ENCODE data around the gene PFDN2. TPM values are rescaled to one million over a fixed set of nuclear protein-coding genes. Genes with fewer than 3 reads are reported as not detected.
A peak's percentile ranks its signal among the peaks of the same experiment; 100 is the strongest.

PFDN2 gene
- total RNA-seq, 1 experiment from 2014 or later = 213 TPM

DNA sequence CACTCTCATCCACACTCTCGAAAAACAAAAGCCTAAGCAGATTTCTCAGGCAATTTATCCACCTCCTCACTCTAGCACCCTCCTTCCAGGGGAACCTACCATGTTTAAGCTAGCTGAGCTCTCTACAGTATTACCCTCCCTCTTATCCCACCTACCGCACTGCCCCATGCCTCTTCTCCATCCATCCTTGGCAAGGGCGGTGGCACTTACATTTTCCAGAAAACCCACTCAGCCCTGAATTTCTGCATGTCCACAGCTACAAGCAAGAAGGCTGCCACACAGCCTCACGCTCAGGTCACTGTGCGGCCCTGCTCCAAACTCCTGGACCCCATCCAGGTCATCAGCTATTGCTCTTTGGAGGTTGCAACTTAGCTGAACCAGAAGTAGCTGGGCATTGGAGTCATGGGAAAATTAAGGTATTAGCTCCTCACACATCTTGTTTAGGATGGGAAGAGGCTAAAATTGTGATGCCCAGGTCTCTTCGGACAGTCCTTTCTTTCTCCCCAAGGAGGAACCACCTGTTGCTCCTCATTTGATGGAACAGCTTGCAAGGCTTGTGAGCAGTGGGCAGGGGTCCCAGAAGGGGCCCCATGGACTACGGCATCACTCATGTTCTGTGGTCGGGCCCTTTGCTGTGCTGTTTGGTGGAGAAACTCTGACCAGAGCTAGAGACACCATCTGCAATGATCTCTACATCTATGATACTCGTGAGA is 18.6 kb downstream of the PFDN2 start:
- no peak for DNase-seq (ENCODE audit: low read depth)

DNA sequence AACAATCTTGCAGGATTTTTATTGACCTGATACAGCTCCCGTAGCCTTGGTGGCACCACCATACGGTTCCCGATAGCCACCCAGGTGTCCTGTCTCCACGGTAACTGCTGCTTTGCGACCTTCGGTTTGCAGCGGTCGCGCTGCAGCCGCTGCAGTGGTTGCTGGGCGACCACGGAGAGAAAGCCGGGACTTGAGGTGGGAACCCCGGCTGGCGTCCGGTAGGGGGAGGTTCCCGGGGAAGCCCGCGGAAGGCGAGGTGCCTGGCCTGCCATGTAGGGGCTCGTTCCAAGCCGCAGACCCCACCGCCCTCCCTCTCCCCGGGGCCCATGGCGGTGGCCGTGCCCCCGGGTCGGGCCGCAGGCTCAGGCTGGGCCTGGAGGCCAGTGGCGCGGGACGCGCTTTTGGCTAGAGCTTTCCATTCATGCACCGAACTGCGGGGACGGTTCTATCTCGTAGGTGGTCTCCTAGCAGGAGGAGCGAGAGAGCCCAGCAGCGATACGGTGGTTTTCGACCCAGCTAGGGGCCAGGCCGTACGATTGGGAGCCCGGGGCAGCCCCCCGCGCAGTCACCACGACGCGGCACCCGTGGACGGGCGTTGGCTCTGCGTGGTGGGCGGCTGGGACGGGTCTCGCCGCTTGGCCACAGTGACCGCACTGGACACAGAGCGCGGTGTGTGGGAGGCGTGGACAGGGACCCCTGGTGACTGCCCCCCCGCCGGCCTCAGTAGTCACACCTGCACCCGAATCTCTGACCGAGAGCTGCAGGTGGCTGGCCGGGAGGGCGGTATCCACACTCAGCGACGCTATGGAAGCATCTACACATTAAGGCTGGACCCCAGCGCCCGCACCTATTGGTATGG is 19.4 kb downstream of the PFDN2 start, which contains the start of gene KLHDC9:
KLHDC9 (plus strand) TSS at position 152 of the 859 bp plus-strand sequence; CDS start at position 327, 175 bp downstream.
- DNase-seq (ENCODE audit: low read depth) = peak; percentile 80

DNA sequence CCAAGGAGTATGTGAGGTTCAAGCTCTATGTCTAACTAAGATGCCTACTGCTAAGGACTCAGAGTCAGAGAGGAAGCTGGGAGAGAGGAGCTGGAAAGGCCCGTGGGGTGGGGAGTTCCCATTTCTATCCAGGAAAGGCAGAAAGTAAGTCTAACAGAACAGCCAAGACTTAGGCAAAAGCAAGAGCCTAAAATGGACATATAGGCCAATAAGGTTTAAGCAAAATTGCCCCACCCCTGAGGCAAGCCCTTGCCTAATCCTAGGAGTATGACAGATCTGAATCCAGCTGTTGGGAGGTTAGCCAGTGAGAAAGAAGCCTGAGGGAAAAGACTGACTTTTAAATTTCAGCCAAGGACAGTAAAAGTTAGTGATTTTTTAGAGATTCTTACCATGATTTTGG is 21.3 kb downstream of the PFDN2 start:
- DNase-seq (ENCODE audit: low read depth) = no peak

DNA sequence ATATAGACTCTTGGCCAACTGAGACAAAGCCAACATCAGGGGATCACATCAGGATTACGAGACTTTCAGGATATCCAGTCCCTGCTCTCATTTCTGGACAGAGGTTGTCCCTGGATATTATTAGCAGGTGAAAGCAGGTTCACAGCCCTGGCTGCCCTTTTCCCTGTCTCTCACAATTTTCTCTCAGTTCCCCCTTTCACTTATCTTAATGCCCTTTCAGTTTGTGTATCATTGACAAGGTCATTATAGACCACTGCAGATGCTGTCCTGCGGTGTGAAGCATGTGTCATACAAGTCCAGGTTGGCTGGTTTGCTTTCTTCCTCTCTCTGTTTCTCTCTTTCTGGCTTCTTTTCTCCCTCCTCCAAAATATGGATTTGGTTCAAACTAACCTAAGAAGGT is 21.8 kb downstream of the PFDN2 start:
- DNase-seq (ENCODE audit: low read depth) = no peak

DNA sequence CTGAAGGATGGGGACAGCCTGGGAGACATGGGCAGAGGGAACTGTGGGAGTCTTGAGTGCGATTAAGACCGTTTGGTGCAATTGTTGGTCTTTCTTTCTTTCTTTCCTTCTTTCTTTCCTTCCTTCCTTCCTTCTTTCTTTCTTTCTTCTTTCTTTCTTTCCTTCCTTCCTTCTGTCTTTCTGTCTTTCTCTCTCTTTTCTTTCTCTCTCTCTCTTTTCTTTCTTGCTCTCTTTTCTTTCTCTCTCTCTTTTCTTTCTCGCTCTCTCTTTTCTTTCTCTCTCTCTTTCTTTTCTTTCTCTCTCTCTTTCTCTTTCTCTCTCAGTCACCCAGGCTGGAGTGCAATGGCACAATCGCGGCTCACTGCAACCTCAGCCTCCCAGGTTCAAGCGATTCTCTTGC is 22.6 kb downstream of the PFDN2 start:
- no peak for DNase-seq (ENCODE audit: low read depth)

DNA sequence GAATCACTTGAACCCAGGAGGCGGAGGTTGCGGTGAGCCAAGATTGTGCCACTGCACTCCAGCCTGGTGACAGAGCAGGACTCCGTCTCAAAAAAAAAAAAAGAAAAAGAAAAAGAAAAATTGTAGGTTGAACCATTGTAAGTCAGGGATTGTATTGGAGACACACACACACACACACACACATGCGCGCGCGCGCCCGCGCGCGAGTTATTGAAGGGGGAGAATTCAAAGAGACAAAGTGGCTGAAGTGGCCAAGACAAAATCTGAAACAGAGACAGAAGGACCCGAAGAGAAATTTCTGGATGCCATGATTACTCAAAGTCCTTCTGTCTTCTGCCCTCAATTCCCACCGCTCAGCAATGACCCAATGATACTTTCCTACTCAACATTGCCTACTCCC is 23.4 kb downstream of the PFDN2 start:
- DNase-seq (ENCODE audit: low read depth) = no peak

DNA sequence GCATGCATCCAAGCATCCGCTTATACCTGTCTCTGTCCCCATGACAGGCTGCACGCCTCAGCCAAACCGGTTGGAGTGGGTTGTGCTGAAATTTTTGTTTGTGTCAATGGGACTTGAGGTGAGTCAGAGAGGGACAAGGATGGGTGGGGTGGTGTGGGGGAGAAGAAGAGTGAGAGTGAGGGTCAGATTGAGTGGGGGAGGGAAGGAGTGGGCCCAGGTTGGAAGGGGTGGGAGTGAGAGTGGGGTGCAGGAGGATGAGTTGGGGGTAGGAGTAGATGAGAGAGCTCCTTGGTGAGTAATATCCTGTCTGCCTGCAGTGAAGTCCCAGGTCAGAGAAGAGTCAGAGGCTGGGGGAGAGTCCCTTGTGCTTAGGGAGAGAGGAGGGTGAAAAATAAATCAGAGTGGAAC is 25.2 kb downstream of the PFDN2 start:
- no peak for DNase-seq (ENCODE audit: low read depth)

DNA sequence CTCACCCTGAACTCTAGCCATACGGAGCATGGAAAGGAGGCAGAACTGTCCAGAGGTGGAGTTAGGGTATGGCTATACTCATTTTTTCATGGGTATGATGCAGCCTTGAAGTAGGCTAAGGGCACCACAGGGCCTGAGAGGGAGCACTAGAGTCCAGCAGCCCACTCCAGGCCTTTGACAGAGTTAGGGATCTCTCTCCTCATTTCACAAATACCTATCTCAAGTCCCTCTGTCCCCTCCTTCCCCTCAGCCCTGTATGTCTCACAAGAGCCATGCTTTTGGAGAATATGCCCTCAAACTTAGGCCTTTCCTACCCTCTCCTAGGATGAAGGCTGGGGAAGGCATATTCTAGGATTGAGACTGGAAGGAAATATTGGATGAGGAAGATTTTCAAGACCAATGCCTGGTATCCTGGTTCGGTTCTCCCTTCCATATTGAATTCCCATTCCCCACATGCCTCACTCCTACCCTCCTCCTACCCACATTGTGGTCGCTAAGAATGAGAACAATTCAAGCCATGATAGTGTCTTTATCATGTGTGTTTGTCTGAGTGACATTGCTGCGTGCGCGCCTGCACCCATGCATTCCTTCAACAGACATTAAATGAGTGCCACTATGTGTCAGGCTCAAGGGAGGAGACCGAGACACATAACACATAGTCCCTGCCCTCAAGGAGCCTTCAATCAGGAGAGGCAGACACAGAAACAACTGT is 25.9 kb downstream of the PFDN2 start:
- DNase-seq (ENCODE audit: low read depth) = no peak

DNA sequence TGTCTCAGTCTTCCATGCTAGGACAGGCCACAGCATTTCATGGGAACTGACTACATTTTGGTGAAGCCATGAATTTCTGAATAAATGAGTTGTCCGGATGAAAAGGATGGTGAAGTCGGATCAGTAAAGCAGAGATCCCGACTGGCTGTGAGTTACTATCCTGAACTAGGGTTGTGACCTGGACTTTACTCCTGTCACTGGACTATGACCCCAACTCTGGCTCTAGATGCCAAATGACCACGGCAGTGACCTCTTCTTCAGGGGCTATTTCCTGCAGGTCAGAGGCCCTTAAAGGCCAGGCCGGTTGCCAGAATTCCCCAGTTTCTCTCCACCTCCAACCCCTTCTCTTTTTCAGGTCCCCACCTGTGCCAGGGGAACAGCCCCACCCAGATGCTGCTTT is 26.7 kb downstream of the PFDN2 start:
- DNase-seq (ENCODE audit: low read depth) = no peak

DNA sequence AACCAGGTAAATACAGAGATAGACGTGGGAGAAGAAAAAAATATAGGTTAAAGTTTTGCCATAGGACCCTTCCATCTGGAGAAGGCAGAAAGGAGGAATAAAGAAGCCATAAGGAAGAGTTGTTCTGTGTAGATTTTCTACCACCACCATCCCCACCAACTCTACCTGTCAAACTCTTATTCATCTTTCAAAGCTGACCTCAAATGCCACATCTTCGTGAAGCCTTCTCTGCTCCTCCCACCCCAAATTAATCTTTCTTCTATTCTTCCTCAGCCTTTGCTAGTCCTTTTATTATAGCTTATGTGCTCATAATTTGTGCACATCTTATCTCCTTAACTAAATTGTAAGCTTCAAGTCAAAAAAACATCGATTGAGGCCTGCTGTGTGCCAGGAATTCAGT is 27.2 kb downstream of the PFDN2 start:
- no peak for DNase-seq (ENCODE audit: low read depth)

DNA sequence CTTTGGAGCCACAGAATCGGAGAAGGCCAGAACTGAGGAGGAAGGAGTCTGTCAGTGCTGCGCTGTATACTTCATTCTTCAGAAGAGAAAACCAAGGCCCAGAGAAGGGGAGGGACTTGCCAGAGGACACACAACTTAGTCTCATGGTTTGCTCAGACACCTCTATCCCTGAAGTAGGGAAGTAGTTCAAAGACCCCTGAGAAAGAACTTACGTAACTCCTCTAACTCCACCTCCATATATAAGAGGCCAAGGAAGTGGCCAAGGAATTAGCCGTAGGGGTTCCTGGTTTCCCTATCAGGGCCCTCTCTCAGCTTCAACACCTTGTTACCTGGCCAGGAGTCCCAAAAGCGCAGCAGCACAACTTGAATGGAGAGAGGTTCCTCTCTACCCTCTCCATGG is 27.9 kb downstream of the PFDN2 start:
- no peak for DNase-seq (ENCODE audit: low read depth)

DNA sequence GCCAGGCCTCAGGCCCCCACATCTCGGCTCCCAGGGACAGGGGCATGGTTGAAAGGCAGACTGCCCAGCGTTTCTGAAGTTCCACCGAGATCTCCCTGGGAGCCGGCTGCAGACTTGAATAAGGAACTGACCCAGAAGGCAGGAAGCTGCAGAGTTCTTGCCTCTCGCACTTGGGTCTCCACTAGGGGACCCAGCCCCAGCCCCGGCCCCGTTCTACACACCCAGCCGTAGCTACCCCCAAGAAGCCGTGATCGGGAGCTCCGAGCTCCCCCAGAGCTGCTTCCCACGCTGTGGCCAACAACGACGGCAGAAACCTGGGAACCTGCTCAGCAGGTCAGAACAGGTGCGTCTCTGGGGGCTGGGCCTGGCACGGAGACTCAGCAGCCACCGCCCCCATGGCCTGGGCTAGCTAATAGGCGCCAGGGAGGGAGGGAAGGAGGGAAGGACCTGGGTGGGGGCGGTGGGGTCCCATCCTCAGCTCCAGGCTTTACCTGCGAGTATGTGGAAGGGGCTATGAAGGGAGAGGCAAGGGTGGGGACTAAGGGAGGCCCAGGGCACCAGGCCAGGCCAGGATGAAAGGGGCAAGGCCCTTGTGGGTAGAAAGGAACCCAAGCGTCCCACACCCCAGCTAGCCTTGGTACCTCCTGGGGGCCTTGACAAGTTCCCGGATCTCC is 28.4 kb downstream of the PFDN2 start, which contains the start of gene NECTIN4:
NECTIN4 (minus strand) TSS at position 308 of the 674 bp plus-strand sequence; CDS start at position 46, 262 bp downstream.
- no peak for DNase-seq (ENCODE audit: low read depth)

DNA sequence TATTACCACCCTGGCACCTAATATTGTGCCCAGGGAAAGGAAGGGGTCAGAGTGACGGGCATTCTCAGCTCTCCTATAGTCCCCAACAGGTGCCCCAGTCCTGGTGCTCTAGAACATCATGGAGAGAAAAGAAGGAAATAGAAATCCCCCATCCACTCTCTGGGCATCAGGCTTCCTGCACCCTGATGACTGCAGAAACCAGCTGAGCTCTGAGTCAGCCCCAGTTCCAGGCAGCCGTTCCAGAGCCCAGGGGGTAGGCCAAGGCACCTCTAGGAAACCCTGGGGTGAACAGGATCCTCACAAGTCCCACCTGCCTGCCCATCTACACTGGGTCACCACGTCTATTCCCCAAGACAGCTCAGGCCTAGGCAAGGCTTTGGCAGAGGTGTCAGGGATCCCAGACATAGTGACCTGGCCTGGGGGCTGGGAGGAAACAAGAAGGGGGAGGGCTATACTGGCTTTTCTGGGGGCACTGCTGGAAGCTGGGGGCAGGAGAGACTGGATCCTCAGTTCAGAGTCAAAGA is 29.2 kb downstream of the PFDN2 start:
- DNase-seq (ENCODE audit: low read depth) = peak; percentile 38

DNA sequence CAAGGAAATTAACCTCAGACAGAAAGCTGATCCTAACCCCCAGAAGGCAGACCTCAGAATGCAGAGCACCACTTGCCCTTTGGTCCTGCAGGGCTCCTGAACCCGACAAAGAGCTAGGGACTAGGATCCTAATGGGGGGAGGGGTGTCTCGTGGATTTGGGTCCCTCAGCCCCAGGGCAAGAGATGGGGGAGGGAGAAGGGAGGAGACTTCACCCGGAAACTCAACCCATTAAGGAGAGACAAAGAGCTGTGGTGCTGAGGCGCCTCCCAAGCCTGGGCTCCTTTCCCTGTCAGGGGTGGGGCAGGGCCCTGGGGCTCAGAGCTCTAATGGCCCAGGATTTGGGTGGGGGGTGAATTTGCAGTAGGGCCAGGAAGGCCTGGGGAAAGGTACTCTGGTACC is 31.4 kb downstream of the PFDN2 start:
- DNase-seq (ENCODE audit: low read depth) = no peak

DNA sequence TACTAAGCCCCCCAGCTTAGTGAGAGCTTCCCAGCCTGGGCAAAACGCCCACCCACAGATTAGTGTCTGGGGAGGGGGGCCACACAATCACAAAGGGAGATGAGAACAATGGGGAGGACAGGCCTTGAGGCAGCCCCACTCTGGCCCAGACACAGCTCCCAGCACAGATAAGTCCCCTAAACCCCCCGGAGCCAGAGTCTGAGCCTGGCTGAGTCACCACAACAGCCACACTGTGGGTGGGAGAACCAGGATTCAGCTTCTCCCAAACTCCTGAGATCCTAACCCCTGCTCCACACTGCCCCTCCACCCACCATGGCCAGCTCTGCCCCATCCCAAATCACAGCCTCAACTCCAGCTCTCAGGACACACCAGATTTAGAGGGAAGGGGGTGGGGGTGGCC is 32.7 kb downstream of the PFDN2 start:
- DNase-seq (ENCODE audit: low read depth) = peak; percentile 67

DNA sequence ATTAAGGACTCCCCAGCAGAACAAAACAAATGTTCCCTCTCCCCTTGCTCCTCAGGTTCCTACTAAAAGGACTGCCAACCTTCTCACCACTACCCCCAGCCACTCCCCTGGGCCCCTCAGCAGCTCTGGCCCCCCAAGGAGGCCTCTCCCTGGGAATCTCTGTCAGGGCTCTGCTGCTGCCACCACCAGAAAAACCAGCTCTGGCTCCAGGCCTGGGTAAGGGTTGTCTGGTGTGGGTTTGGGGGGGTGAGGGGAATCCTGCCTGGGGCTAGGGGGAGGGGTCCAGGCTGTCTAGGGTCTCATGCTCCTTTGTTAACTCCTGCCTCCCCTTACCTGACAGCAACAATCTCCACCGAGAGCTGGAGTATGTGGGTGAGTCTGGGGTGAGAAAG is 33.2 kb downstream of the PFDN2 start:
- DNase-seq (ENCODE audit: low read depth) = no peak

DNA sequence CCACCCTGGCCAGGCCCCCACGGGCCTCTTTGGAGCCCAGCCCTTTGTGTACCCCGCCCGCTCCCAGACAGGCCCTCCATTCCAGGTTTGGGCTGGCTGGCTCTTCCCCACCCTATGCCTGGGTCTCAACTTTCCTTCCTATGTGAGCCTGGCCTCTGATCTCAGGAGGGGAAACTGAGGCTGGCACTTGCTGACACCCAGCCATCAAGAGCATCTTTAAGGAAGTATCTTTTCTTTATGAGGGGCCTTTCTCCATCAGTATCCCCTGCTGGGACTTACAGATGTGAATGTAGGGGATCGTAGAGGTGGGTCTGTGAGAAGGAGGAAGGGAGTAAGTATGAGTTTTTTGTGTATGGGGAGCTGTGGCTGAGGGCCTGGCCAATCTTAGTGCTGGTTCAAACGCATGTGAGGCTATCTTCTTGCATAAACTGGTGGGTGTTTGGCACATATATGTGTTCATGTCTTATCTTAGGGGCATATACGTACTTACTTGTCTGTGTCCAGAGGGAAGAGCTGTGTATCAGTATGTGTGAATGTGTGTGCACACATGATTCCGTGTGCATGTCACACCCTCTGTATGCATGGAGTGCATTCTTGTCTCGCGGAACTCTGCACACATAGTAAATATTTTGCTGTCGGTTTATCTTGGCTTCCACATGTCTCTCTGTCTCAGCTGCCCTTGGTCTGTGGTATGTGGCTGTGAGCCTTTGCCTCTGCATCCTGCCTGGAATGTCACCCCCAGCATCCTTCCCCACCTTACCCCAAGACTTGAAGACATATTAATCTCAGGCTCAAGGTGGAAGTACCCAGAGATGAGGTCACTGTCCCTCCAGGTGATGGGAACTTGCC is 33.9 kb downstream of the PFDN2 start:
- no peak for DNase-seq (ENCODE audit: low read depth)

DNA sequence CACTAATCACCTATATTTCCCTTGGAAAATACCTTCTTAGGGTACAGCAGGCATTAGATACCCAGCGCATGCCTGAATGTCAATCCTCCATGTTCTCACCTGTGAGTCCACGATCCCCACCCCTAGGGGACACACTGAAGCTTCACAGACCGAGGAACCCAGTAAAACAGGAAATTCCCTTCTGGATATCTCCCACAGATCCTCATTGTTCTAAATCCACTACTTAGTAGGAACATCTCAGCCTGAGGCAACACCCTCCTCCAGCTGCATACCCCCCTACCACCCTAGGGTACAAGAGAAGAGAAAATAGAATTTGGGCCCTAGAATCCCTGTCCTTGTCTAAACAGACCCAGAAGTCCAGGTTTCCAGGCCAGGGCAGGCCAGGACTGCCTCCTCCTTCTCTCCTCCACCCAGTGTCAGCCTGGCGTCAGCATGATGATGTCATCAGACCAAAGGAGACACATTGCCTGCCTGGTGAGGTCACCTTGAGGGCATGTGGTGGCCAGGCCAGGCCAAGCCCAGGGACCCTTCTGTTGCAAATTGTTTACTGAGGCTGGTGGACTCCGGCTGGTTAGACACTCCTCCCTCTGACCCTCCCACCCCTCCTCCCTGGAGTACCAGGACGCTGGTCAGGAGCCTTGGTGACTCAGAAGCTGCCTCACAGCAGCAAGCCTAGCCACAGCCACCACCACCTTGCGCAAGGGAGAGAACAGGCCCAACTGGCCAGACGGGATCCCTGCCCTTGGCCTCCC is 34.7 kb downstream of the PFDN2 start:
- DNase-seq (ENCODE audit: low read depth) = peak; percentile 90

DNA sequence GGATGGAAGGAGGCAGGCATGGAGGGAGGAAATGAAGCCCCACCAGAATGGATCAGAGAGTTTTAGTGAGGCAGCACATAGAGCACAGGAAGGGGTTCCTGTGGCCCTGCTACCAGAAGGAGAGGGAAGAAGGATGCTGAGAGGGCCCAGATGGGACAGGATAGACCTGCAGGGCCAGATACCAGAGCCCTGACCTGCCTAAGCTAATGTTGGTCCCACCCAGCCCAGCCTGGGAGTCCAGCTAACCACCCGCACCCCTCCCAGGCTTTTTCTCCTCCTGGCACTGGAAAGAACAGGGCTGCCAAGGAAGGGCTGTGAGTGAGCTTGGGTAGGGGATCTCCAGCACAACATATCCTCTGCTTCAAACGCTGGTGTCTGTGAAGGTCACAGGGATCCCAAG is 35.4 kb downstream of the PFDN2 start:
- no peak for DNase-seq (ENCODE audit: low read depth)

DNA sequence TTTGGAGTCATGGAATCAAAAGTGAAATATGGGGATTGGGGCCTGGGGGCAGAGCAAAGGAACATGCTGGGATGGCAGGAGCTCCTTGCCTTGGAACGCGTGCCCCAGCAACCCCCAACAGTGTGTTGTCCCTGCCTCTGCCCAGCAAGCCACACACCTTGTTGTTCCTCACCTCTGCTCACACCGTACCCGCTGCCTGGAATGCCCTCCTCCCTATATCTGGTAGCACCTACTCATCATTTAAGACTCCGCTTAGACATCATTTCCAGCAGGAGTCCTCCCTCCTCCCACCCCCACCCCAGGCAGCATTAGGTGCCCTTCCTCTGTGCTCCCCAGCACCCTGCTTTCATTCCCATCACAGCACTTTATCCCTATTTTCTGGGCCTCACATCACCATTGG is 36.3 kb downstream of the PFDN2 start:
- no peak for DNase-seq (ENCODE audit: low read depth)
